Inferior parietal cortex (tissue), 1 donor: Measurements from ENCODE around the gene C1orf21.

ENCODE experiments used
- DNase-seq: peaks from one replicate; pipeline ENCODE4 v3.0.0-alpha.2; 2016; ENCODE audit errors: extremely low spot score

C1orf21 gene

DNA sequence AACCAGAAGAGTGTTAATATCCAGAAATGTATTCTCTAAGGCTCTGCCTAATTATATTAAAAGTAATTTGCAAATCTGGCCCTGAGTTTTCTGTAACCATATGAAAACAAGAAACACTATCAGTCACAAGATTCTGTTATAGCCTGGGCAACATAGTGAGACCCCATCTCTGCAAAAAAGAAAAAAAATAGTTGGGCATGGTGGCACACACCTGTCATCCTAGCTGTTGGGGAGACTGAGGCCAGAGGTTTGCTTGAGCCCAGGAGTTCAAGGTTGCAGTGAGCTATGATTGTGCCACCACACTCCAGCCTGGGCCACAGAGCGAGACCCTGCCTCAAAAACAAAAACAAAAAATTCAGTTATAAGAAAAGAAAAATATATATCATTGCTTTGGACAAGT lies 25.6 kb downstream of the C1orf21 start:
- no peak for DNase-seq

DNA sequence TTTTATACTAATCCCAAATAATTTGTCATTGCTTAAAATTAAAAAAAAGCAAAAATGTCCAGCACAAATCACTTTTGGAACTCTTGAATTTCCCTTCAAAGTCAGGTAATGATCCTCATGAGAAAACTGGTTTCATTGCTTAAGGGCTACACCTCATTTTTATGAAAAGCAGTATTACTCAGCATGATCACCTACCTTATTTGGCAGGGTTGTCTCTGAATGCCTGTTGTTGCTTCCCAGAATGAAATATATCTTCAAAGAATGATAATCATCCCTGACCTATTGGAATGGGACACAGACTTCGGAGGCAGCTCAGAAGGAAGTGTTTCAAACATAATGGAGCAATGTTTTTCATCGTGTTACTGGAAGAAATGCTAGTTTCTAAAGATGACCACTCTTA lies 29.7 kb downstream of the C1orf21 start:
- DNase-seq, result no peak

DNA sequence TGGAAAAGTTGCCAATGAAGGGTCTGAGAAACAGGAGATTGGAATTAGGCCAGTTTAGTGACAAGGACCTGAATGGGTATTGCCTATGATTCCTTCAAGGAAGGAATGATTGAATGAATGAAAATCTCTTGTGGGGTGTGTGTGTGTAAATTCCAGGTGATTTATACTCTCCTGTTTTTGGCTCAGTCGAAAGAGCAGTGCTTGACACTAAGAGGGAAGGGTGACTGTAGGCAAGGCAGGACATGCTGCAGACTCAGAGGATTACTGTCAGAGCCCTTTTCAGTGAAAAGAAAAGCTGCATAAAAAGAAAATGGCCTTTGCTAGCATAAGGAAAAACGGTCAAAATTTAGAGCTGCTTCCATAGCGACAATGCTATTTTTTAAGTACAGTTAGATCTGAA lies 30.1 kb downstream of the C1orf21 start:
- DNase-seq, result no peak

DNA sequence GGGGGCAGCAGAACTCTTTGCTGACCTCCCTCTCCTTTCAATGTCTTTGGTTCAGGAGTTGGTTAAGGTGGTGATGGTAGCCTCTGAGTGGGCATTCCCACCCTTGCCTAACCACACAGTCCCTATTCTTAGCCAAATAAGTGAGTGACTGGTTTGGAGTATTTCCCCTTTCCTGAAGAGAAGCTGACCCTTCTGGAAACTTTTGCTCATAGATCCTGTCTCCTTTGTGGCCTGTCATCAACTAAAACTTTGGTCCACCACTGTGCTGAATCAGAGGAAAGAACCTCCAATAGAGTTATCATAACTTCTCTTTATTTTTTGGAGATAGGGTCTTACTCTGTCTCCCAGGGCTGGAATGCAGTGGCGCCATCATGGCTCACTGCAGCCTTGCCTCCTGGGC lies 31.1 kb downstream of the C1orf21 start:
- DNase-seq, result no peak

DNA sequence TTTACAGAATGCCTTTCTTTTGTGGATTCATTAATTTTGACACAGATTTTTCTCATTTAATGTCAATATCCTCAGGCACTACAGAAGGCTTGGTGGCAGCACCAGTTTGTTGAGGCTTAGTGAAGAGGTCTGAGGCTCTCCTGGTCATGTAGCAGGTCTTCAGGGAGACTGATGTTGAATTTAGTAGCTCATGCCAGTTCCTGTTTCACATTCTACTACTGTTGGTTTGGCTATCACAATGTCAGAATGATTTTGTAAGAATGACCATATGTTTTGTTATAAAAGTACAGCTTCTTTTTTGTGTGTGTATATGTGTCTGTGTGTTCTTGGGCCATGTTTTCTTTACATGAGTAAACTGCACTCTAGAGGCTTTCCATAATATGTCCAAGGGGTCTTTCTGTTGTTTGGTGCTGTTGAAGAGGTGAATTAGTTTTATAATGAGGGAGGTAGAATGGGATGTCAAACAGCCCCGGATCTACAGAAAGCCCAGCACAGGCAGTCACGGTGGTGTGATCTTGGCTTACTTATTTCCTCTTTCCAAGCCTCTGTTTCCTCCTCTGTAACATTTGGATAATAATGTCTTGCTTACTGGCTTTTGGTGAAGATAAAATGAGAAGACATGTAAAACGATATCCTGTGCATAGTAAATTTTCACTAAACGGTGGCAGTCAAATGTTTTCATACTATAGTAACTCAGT lies 32.0 kb downstream of the C1orf21 start:
- DNase-seq, result no peak

DNA sequence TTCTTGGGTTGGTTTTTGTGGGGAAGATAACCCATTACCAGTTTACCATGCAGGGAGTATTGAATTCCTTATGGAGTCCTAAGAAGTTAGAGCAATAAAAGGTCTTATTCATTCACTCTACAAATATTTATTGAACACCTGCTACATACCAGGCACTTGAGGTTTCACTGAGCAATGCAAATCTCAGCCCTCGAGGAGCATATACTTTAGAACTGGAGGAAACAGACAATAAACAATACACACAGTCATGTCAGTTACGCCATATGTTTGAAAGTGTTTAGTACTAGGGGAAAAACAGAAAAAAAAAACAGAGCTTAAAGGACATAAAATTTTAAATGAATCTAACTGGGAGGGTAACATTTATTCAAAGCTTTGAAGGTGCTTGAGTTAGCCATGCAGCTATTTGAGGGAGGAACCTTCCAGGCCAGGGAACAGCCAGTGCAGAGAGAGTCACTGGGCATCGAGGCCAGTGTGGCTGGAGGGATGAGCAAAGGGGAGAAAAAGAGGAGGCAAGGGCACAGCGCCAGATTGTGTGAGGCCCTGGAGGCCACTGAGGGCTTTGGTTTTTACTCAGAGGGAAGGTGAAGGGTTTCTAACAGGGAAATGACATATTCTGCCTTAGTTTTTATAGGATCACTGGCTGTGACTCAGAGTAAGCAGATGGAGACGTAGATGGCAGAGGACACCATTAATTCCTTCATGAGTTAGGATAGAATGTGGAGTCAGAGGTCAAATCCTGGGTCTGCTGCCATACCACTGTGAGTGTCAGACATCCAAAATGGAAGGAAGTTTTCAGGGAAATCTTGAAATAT lies 32.7 kb downstream of the C1orf21 start:
- no peak for DNase-seq

DNA sequence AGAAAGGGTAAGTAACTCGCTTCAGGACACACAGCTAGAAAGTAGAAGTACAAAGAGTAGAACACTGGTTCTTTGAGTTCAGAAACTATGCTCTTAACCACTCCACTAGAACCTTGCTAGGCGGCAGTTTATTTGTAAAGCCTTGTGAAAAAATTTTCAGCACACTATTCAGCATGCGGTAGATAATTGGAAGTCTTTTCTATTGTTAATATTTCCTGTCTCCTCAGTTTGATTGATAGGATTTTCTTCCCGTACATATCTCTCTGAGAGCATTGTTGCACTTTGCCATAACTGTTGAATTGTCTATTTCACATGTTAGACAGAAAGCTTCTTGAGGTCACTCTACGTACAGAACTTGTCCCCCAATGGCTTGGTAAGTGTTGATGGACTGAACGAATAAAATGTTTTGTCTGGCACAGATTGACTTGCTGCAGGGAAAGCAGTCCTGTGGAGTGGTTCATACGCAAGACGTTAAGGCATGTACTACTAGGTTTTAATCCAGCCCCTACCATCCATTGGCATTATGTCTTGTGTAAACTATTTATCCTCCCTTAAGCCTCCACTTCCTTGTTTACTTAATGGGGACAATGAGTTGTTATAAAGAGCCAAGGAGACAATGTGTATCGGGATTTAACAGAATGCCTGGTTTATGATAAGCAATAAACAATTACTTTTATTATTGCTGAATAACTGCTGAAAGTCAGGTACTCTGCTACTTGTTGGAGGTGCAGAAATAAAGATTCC lies 35.8 kb downstream of the C1orf21 start:
- no peak for DNase-seq

DNA sequence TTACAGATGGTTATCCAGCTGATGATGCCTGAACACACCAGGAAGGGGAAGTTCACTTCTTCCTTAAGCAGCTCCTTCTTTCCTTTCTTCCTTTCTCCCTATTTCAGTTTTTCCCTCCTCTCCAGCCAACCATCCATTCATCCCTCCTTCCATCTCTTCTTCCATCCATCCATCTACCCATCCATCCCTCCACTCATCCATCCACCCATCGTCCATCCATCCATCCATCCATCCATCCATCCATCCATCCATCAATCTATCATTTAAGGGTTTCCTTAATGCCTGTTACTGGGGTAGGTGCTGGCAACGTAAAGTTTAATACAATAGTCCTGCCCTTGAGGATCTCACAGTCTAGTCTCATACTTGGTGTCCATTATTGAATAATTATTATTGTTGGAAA lies 36.8 kb downstream of the C1orf21 start:
- no peak for DNase-seq

DNA sequence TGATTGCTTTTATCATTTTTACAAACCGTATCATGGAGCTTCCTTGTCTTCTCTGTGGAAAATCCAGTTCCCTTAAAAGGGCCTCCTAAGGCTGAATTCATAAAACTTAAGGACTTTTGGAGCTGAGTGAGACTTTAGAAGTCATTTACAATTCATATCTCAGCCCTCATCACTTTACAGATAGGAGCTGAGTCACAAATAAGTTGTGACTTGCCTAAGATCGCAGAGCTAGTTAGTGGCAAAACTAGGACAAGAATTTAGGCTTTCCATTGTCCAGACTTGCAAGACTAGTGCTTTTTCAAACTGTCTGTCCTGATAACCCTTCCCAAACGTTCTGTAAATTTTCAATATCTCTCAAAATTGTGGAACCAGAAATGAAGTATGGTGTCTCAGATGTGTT lies 37.3 kb downstream of the C1orf21 start:
- no peak for DNase-seq

DNA sequence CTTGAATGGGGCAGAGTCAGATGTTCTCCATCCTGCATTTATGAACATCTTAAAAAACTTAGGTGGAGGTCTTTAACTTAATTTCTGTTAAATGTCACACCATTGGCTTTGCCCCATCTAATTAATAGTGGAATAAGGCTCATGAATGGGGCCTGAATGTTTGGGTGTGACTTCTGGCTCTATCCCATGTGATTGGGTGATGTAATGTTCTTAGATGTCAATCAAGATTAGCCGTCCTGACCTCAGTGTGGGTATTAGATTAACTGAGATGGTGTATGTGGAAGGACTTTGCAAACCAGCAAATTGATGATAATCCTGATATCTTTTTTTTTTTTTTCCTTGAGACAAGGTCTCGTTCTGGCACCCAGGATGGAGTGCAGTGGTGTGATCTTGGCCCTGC lies 38.1 kb downstream of the C1orf21 start:
- DNase-seq, result no peak

DNA sequence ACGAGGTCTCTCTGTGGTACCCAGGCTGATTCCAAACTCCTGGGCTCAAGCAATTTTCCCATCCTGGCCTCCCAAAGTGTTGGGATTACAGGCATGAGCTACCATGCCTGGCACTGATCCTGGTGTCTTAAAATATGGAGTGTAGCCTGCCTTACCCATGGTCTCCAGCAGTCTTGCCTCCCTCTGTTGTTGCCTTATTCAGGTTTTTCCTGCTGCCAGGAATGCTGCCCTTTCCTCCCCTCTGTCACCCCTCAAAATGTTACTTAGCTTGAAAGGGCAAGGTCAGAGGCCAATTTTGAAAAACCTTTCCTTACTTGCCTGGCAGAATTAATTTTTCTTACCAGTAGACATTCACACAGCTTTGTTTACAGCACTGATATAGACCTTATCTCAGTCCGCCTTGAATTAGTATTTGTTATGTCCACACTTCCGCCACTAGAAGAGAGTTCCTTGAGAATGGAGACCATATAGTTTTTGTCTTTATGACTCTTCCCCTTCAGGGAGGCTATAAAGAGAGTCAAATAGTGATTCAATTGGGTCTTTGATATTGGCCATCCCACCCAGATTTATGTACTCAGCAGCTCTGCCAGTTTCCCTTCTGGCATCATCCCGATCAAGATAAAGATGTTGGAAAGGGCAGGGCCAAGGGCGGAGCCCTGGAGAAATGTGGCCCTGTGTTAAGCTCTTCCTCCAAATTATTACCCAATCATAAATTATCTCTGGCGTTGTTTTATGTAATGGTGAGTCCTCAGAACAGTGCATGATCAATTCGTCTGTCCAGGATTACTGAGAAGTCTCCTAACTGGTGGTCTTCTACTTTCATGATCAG lies 38.8 kb downstream of the C1orf21 start:
- DNase-seq, result no peak

DNA sequence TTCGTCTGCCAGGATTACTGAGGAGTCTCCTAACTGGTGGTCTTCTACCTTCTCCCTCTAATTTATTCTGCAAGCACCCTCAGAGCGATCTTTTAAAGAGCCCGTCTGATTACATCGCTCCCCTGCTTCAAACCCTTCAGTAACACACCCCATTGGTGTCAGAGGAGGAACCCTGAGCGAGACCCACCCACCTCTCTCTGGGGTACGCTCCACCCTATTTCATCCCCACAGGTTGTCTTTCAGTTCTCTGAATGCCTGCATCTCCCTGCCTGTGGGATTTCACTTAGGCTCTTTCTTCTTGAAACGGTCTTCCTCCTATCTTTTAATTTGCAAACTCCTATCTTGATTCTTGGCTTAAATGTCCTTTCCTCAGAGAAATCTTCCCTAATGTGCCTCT lies 39.4 kb downstream of the C1orf21 start:
- no peak for DNase-seq

DNA sequence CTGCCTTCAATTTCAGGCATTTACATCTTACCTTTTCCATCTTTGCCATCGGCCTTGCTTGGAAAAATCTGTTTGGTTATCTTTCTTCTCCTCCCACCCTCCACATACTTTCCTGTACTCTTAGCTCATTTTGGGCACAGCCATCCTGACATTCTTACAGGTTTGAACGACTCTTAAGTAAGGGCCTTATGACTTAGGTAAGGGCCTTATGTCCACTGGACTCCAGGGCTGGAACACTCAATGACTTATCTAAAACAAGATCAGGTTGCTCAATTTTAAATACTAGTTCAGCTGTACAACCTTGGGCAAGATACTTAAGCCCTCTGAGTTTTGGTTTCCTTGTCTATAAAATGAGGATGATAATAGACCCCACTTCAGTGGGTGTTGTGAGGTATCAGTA lies 40.9 kb downstream of the C1orf21 start:
- DNase-seq, result no peak

DNA sequence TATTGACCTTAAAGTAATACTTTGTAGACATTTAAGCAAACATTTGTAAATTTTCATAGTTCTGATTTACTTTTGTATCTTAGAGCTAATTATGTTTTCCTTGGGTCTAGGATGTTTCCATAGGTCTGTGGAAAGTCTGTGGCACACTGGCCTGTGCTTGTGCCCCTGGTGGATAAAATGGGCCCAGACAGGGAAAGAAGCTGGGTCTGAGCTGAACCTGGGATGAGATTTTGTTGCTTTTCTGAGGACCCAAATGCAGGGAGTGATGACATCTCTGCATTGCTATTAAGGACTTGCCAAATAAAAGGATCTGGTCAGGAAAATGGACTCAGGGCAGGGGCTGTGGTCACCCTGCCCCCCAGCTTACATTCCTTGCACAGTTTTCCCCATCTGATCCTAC lies 41.8 kb downstream of the C1orf21 start:
- no peak for DNase-seq

DNA sequence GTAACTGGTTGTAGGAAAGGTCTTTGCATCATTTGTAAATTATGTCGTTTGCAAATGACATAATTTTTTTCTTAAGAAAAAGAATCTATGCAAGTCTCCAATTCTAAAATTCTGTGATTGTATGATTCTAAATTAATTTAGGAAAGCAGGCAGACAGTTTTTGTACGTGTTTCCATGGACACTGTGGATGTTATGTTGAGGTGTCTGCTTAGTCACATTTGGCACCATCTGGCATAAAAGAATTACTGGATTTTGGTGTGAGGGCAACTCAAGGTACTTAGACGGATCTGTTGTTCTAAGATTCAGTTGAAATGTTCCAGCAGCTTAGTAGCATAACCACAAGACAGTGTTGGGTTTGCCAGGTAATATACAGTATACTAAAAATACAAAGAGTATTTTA lies 42.5 kb downstream of the C1orf21 start:
- peak; percentile 50 for DNase-seq

DNA sequence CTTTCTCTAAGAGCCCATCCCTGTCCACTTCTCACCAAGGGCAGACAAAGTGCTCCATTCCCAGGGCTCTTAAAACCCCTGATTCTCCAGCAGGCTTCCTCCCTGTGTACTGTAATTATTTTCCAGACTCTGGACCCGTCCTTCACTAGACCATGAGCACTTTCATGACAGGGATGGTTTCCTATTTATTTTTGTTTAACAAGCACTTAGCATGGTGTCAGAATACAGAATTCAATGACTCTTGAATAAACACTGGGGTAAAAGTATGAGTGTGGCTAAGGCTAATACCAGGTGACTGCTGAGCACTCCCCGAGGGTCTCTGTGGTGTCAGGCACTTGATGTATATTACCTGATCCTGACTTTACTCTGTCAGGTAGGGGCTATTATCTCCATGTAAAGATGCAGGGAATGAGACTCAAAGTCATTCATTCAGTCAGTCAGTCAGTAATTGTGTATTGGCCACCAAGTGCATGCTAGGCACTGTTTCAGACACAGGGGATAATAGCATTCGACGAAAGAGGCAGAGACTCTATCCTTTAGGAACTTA lies 47.2 kb downstream of the C1orf21 start:
- DNase-seq, result no peak

DNA sequence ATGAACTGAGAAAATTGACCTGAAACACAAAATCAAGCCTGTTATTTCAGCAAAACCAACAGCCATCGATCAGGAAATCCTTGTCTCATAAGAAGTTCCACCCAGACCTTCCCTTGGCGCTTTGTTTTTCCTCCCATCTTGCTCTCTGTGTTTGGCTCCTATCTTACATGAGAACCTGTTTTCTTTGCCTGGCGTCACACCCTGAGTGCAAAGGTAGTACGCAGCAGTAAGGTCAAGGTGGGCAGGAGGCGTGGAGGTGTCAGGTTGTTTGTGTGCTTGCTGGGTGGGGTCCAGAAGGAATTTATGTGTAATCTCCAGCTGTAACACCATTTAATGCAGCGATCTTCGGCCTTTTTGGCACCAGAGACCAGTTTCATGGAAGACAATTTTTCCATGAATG lies 50.5 kb downstream of the C1orf21 start:
- DNase-seq, result no peak

DNA sequence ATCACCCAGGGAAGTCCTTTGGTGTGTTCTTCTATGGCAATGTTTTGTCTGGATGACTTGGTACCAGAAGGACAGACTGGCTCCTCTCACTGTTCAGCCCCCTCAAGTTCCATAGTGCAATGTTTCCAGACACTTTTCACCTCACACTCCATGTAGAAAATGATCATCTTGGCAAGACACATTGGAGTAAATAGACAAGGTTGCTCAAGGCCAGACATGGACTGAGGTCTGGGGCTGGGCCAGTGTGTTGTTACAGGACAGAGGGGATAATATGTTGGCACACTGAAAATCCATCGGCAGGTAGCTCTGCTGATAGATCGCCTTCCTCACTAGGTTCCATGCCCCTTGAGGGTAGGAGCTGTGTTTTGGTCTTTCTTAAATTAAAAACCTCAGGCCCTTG lies 51.5 kb downstream of the C1orf21 start:
- no peak for DNase-seq

DNA sequence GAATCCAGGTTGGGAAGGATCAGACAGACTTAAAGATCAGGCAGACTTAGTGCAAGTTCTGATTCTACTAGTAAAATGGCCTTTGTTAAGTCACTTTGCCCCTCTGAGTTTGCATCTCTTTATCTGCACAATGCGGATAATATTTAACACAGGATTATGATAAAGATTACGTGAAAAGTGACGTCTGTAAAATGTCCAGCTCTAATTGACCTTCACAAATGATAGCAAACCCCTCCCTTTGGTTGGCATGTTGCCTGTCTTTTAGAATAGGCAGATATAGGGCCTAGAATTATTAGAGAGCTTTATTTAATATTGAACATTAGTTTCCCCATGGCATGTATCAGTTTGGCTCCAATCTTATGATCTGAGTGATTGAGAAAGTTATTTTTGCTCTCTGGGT lies 55.4 kb downstream of the C1orf21 start:
- no peak for DNase-seq

DNA sequence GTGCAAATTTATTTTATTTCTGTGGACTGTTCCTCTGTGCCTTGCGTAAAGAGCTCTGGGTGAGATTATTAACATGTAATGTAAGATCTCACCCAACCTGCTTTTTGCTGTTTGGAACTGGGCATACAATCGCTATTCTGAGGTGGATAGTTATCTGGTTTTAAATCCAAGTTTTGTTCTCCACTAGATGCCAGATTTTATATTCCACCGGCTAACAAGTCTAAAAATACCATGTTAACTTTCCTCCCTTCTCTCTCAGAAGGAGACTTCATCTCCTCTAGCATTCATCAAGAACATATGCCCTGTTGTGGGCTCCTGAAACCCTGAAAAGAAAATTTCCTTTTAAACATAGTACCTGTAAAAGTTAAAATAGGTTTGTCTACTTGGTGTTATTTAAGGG lies 56.4 kb downstream of the C1orf21 start:
- peak; percentile 43 for DNase-seq

DNA sequence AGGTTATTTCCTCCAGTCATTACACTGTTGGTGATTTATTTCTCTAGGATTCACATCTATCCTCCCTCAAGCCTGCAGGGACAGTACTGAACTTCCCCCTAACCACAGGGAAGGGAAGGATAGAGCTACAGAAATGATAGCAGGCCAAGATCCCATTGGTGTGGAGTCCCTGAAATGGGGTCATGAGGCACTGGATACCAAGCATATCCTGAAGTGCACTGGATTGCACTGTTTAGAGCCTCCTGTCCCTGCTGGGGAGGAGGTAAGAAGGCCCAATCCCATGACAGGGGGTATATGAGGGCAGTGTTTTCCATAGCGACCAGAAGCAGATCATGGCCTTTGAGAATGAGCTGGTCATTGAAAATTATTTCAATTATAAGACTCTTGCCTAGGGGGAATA lies 56.8 kb downstream of the C1orf21 start:
- DNase-seq, result no peak

DNA sequence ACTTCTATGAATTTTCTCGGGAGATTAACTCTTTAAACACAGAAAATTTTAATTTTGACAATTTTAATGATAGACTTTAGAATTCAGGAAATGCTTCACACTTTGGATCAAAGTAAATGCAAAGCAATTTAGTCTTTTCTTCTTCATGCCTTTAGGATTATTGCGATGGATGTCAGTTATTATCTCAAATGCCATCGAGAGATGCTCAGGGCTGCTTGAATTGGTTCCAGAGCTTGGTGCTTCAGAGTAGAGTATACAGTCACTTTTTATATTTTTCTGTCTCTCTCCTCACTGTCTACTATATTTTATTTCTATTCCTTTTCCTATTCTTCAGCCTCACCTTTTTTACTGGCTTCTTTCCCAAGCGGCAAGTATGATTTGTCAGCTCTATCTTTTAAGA lies 59.2 kb downstream of the C1orf21 start:
- no peak for DNase-seq
